Measurements from ENCODE around the gene PLXDC2. TPM values are rescaled to one million over a fixed set of nuclear protein-coding genes. Genes with fewer than 3 reads are reported as not detected.

PLXDC2 gene
- total RNA-seq, 2 donors from 2014 or later, result 19.5 to 26.4 TPM

GRCh38 chr10:19977097-19977521, 160.9 kb downstream of the PLXDC2 start:
- peaks cover 9% of the 10 kb centered on the region for H3K9me3 ChIP-seq (ENCODE audit: control insufficient read depth, low read length)
- no peaks in the 10 kb centered on the region for H3K36me3 Mint-ChIP-seq (ENCODE audit: low read depth)
- no peaks in the 10 kb centered on the region for H3K27me3 Mint-ChIP-seq (ENCODE audit: insufficient read depth)
- no peaks in the 10 kb centered on the region for H3K36me3 ChIP-seq (ENCODE audit: control insufficient read depth, insufficient read depth, low read length)
- no peak overlapping the region for H3K4me3 ChIP-seq (ENCODE audit: low read length)
- no peak overlapping the region for H3K27ac Mint-ChIP-seq
- DNase-seq, result no peak
- no peaks in the 10 kb centered on the region for H3K4me1 Mint-ChIP-seq
- 94 to 95% methylated on average over 3 of the region's 3 CpGs for WGBS, 2 experiments (ENCODE audit: insufficient coverage in 1 of 2, insufficient read length in 1 of 2)
- H3K9me3 Mint-ChIP-seq, result peaks cover 3% of the 10 kb centered on the region
- no peak for TF ChIP-seq CTCF (conservative IDR thresholded peaks at IDR 0.05)
- H3K4me1 ChIP-seq (ENCODE audit: control insufficient read depth, insufficient read depth, low read length), result no peaks in the 10 kb centered on the region
- H3K9ac ChIP-seq (ENCODE audit: extremely low read depth, low read length, poor library complexity, severe bottlenecking), result no peak overlapping the region
- H3K4me3 Mint-ChIP-seq, result no peak overlapping the region
- H3K27me3 ChIP-seq (ENCODE audit: control insufficient read depth, insufficient read depth, low read length, poor library complexity, severe bottlenecking), result no peaks in the 10 kb centered on the region
- no peak overlapping the region for H3K27ac ChIP-seq (ENCODE audit: low read depth, low read length)

GRCh38 chr10:19979628-19980027, 163.4 kb downstream of the PLXDC2 start:
- DNase-seq, result no peak
- H3K9me3 Mint-ChIP-seq, result peaks cover 3% of the 10 kb centered on the region
- Histone ChIP-seq H3K36me3 (ENCODE audit: control insufficient read depth, insufficient read depth, low read length) (no peaks in the 10 kb centered on the region), H3K27me3 (ENCODE audit: control insufficient read depth, insufficient read depth, low read length, poor library complexity, severe bottlenecking) (no peaks in the 10 kb centered on the region), H3K27ac (ENCODE audit: low read depth, low read length) (no peak overlapping the region), H3K4me1 (ENCODE audit: control insufficient read depth, insufficient read depth, low read length) (no peaks in the 10 kb centered on the region), H3K9me3 (ENCODE audit: control insufficient read depth, low read length) (peaks cover 9% of the 10 kb centered on the region), H3K9ac (ENCODE audit: extremely low read depth, low read length, poor library complexity, severe bottlenecking) (no peak overlapping the region), H3K4me3 (ENCODE audit: low read length) (no peak overlapping the region)
- H3K27ac Mint-ChIP-seq, result no peak overlapping the region
- WGBS, 2 experiments (ENCODE audit: insufficient coverage in 1 of 2, insufficient read length in 1 of 2), result 87 to 100% methylated on average over 1 to 6 of the region's 6 CpGs
- no peak overlapping the region for H3K4me3 Mint-ChIP-seq
- no peak for TF ChIP-seq CTCF (conservative IDR thresholded peaks at IDR 0.05)
- no peaks in the 10 kb centered on the region for H3K36me3 Mint-ChIP-seq (ENCODE audit: low read depth)
- H3K4me1 Mint-ChIP-seq, result peaks cover 5% of the 10 kb centered on the region
- no peaks in the 10 kb centered on the region for H3K27me3 Mint-ChIP-seq (ENCODE audit: insufficient read depth)

- Mint-ChIP-seq H3K36me3 (ENCODE audit: low read depth) (no peaks in the 10 kb centered on the region), H3K4me3 (no peak overlapping the region), H3K9me3 (peaks cover 2% of the 10 kb centered on the region), H3K4me1 (peaks cover 23% of the 10 kb centered on the region), H3K27ac (no peak overlapping the region), H3K27me3 (ENCODE audit: insufficient read depth) (no peaks in the 10 kb centered on the region)
- Histone ChIP-seq H3K27me3 (ENCODE audit: control insufficient read depth, insufficient read depth, low read length, poor library complexity, severe bottlenecking) (no peaks in the 10 kb centered on the region), H3K36me3 (ENCODE audit: control insufficient read depth, insufficient read depth, low read length) (no peaks in the 10 kb centered on the region), H3K9me3 (ENCODE audit: control insufficient read depth, low read length) (peaks cover 5% of the 10 kb centered on the region), H3K4me3 (ENCODE audit: low read length) (no peak overlapping the region), H3K9ac (ENCODE audit: extremely low read depth, low read length, poor library complexity, severe bottlenecking) (no peak overlapping the region), H3K27ac (ENCODE audit: low read depth, low read length) (no peak overlapping the region), H3K4me1 (ENCODE audit: control insufficient read depth, insufficient read depth, low read length) (no peaks in the 10 kb centered on the region)
- WGBS, 2 experiments (ENCODE audit: insufficient coverage in 1 of 2, insufficient read length in 1 of 2), result 96 to 97% methylated on average over 4 to 5 of the region's 5 CpGs
- TF ChIP-seq CTCF (conservative IDR thresholded peaks at IDR 0.05), result no peak
- DNase-seq, result no peak
Measured at GRCh38 chr10:19983880-19984565, 167.8 kb downstream of the PLXDC2 start.
